ENCODE measurements around the gene CBARP. TPM values are rescaled to one million over a fixed set of nuclear protein-coding genes. Genes with fewer than 3 reads are reported as not detected.

Gene CBARP
- total and polyA plus RNA-seq, 2 donors from 2014 or later = 1.0 to 1.1 TPM

DNA sequence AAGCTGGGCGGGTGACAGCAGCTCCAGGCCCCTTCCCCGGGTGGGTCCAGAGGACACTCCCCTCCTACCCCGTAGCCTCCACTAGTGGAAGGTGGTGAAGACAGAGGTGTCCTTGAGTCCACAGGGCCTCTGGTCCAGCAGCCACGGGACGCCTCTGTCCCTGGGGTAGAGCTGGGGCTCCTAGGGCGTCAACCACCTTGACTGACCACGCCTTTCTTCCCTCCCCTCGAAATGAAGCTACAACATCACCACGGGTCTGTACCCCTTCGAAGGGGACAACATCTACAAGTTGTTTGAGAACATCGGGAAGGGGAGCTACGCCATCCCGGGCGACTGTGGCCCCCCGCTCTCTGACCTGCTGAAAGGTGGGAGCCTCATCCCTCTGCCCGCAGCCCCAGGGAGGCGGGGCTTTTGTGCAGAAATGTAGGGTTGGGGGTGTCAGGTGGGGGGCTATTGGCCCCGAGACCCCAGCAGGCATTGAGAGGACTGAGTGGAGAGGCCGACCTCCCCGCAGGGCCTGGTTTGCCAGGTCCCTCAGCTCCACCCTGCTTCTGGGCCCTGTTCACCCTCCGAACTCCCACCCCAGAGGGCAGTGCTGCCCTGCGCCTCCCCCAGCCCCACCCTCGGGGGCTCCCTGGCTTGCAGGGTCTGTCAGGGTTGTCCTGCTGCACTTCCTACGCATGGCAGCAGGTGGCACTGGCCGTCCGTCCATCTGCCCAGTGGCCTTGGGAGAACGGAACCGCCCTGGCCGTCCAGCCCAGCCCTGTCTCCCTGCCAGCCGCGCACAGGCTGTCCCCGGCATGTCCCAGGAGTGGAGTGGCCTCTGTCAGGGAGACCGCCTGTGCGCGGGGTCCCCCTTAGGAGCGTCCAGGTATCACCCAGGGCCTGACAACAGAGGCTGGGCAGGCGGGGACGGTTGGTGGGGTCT is 16.6 kb downstream of the CBARP start:
- H3K4me1 ChIP-seq (ENCODE audit: control insufficient read depth in 2 of 3, insufficient read depth in 2 of 3, low read depth in 1 of 3, low read length in 3 of 3) = peaks cover 0 to 19% (median 5%) of the 10 kb centered on the region in 3 donors
- intact Hi-C loops (cut with DNase I) = no loop called here
- peaks cover 0 to 13% (median 0%) of the 10 kb centered on the region in 3 donors for H3K36me3 ChIP-seq (ENCODE audit: control insufficient read depth in 2 of 3, insufficient read depth in 3 of 3, low read length in 3 of 3)
- H3K9ac ChIP-seq (ENCODE audit: low read length in 3 of 3) = no peak overlapping the region
- DNase-seq (peak in 3 of 5 donors; percentile 40 to 68 (median 65)), FAIRE-seq (no peak)
- TF ChIP-seq, protein P1, sequence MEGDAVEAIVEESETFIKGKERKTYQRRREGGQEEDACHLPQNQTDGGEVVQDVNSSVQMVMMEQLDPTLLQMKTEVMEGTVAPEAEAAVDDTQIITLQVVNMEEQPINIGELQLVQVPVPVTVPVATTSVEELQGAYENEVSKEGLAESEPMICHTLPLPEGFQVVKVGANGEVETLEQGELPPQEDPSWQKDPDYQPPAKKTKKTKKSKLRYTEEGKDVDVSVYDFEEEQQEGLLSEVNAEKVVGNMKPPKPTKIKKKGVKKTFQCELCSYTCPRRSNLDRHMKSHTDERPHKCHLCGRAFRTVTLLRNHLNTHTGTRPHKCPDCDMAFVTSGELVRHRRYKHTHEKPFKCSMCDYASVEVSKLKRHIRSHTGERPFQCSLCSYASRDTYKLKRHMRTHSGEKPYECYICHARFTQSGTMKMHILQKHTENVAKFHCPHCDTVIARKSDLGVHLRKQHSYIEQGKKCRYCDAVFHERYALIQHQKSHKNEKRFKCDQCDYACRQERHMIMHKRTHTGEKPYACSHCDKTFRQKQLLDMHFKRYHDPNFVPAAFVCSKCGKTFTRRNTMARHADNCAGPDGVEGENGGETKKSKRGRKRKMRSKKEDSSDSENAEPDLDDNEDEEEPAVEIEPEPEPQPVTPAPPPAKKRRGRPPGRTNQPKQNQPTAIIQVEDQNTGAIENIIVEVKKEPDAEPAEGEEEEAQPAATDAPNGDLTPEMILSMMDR (IDR thresholded peaks at IDR 0.05; ENCODE audit: borderline replicate concordance, extremely low read depth, insufficient read depth) = peak; percentile 65
- peak overlapping the region in 1 of 2 donors; percentile 22 for H3K27ac ChIP-seq (ENCODE audit: low read depth in 2 of 2, low read length in 2 of 2)
- H3K4me3 ChIP-seq (ENCODE audit: low read length in 3 of 3) = no peak overlapping the region
- no peaks in the 10 kb centered on the region for H3K9me3 ChIP-seq (ENCODE audit: control insufficient read depth in 2 of 3, insufficient read depth in 1 of 3, low read length in 3 of 3)
- no peaks in the 10 kb centered on the region for H3K27me3 ChIP-seq (ENCODE audit: control insufficient read depth, insufficient read depth, low read length)

DNA sequence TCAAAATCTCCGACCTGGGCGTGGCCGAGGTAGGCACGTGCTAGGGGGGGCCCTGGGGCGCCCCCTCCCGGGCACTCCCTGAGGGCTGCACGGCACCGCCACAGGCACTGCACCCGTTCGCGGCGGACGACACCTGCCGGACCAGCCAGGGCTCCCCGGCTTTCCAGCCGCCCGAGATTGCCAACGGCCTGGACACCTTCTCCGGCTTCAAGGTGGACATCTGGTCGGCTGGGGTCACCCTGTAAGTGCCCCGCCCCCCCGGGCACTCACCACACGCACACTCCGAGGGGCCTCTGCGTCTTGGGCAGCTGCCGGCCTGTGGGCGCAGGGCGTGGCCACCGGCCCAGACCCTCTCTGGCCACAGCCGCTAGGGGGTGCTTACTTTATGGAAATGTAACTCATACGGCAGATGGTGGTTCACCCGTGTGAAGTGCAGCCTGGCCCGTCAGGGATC is 17.3 kb downstream of the CBARP start:
- Histone ChIP-seq H3K9me3 (ENCODE audit: control insufficient read depth in 2 of 3, insufficient read depth in 1 of 3, low read length in 3 of 3) (no peaks in the 10 kb centered on the region), H3K27ac (ENCODE audit: low read depth in 2 of 2, low read length in 2 of 2) (no peak overlapping the region), H3K36me3 (ENCODE audit: control insufficient read depth in 2 of 3, insufficient read depth in 3 of 3, low read length in 3 of 3) (peaks cover 0 to 13% (median 0%) of the 10 kb centered on the region in 3 donors), H3K27me3 (ENCODE audit: control insufficient read depth, insufficient read depth, low read length) (no peaks in the 10 kb centered on the region), H3K4me3 (ENCODE audit: low read length in 3 of 3) (no peak overlapping the region), H3K9ac (ENCODE audit: low read length in 3 of 3) (no peak overlapping the region), H3K4me1 (ENCODE audit: control insufficient read depth in 2 of 3, insufficient read depth in 2 of 3, low read depth in 1 of 3, low read length in 3 of 3) (peaks cover 0 to 21% (median 10%) of the 10 kb centered on the region in 3 donors)
- TF ChIP-seq, protein P1 (IDR thresholded peaks at IDR 0.05; ENCODE audit: borderline replicate concordance, extremely low read depth, insufficient read depth) = no peak
- no peak for FAIRE-seq
- DNase-seq = no peak
- intact Hi-C loops (cut with DNase I) = no loop called here

DNA sequence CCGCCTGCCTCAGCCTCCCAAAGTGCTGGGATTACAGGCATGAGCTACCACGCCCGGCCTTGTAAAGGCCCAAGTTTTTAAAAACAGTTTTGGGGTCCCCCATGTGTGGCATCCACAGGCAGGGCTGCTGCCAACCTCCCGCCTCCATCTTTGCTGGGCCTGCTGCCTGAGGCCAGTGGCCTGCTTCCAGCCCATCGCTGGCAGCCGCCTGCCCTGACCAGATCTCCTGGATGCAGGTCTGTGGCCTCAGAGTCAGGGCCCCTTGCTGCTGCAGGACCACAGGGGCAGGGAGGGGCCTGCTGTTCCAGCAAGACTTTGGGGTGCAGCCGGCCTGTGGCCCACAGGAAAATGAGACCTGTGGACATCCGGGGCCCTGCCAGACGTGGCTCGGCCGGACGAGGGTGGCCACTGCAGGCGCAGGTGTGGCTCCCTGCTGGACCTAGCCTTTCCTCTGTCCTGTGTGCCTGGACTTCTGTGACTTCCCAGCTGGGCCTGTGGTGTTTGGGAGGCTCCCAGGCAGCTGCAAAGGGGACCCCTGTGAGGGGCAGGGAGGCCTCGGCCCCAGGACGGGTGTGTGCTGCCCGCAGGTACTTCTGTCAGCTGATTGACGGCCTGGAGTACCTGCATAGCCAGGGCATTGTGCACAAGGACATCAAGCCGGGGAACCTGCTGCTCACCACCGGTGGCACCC is 17.9 kb downstream of the CBARP start:
- intact Hi-C loops (cut with DNase I) = no loop called here

More for the DNA sequence above, 17.9 kb downstream of the CBARP start:
- no peaks in the 10 kb centered on the region for H3K27me3 ChIP-seq (ENCODE audit: control insufficient read depth, insufficient read depth, low read length)
- H3K9me3 ChIP-seq (ENCODE audit: control insufficient read depth in 2 of 3, insufficient read depth in 1 of 3, low read length in 3 of 3) = no peaks in the 10 kb centered on the region
- DNase-seq = no peak
- H3K4me3 ChIP-seq (ENCODE audit: low read length in 3 of 3) = no peak overlapping the region
- H3K9ac ChIP-seq (ENCODE audit: low read length in 3 of 3) = no peak overlapping the region
- TF ChIP-seq, protein P1 (IDR thresholded peaks at IDR 0.05; ENCODE audit: borderline replicate concordance, extremely low read depth, insufficient read depth) = no peak
- H3K36me3 ChIP-seq (ENCODE audit: control insufficient read depth in 2 of 3, insufficient read depth in 3 of 3, low read length in 3 of 3) = peaks cover 0 to 13% (median 0%) of the 10 kb centered on the region in 3 donors
- H3K4me1 ChIP-seq (ENCODE audit: control insufficient read depth in 2 of 3, insufficient read depth in 2 of 3, low read depth in 1 of 3, low read length in 3 of 3) = peaks cover 0 to 25% (median 10%) of the 10 kb centered on the region in 3 donors
- FAIRE-seq = no peak
- H3K27ac ChIP-seq (ENCODE audit: low read depth in 2 of 2, low read length in 2 of 2) = no peak overlapping the region

Data from kidney (tissue), 14 donors.